Stimulated activated CD8-positive, alpha-beta memory T cell treated with anti-CD3 and anti-CD28 coated beads, Interleukin-7, amount 100 ng/mL, for 48 hours (primary cell): ENCODE data around the gene CDC42SE1.
A peak's percentile ranks its signal among the peaks of the same experiment; 100 is the strongest.

ENCODE experiments used
- DNase-seq, 2 donors: peaks; one replicate each; pipeline ENCODE4 v3.0.0-alpha.2; 2020; ENCODE audit warnings: low read depth in 1 of 2; ENCODE audit errors: extremely low read depth in 1 of 2

Gene CDC42SE1

DNA sequence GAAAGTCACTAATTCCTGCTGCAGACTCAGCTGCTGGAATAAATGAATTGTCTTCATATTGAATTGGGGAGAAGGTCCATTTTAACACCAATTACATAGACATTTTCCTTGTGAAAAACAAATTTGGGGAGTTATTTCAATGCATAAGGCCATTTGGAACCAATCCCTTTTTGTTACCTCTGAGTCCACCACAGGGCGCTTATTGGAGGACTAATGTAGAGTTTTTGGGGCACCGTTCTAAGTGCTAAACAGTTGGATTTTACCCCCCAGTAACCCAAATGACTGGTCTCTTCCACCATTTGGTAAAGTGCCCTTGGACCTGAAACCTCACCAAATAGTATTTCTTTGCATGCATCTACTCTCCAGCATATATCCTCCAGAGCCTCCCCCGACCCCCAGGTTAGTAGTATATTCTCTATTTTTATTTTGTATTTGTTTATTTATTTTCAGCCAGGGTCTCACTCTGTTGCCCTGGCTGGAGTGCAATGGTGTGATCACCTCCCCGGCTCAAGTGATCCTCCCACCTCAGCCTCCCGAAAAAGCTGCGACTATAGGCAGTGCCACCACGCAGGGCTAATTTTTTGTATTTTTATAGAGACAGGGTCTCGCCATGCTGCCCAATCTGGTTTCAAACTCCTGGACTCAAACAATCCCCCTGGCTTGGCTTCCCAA is 49.6 kb downstream of the CDC42SE1 start:
- DNase-seq = no peak

DNA sequence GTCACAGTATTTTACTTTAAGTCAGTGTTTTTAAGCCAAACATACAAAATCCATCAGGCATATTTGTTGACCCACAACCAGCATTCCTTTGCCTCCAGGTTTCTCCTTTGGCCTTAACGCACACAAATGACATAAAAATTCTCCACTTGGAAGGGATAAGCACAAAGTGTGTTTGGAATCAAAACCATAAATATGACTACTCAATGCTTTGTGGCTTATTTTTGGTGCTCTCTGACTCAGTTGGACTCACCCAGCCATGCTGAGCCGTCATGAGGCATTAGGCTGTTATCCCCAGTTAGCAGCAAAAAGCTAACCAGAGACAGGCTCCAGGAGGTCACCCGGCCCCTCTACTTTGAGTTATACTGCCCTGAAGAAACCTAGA is 50.2 kb downstream of the CDC42SE1 start:
- no peak for DNase-seq

DNA sequence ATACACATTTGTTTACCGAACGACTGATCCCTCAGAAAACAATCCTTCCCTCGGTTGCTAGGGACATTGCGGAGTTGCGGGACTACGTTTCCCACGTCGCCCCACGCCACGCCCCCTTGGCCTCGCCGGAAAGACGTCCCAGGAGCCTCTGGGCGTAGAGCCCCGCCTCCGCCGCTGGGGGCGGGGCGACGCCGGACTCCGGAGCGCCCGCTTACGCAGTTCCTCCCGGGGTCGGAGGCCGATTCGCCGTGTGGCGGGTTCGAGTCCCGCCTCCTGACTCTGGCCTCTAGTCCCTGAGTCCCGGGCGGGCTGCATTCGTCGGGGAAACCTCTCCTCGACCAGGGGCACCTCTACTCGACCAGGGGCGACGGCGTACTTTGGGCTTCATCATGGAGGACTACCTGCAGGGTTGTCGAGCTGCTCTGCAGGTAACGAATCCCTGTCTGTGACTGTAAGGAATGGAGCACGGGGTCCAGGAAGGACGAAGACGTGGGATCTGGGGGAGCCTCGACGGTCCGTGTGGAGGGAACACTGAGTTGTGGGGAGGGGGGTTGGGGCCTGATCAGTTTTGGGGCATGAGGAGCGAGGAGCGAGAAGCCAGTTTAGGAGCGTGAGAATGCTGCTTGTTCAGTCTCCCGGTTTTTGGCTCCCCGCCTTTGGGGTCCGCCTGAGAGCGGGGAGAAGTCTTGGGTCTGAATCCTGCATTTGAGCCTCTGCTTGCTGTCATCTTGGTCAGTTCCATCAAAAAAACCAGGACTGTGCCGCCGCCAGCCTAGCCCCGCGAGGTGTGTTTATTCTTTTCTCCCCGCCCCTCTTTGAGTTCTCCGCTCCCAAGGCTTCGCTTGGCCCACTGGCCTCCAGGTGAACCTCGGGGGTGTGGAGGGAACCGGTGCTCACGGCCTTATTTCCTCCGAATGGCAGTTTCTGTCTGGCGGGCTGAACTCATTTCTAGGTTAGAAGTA is 50.9 kb downstream of the CDC42SE1 start, which contains the start of gene PRUNE1:
PRUNE1 (plus strand) TSS at position 206 of the 962 bp plus-strand sequence; CDS start at position 390, 184 bp downstream.
- peak; percentile 92 to 93 for DNase-seq

DNA sequence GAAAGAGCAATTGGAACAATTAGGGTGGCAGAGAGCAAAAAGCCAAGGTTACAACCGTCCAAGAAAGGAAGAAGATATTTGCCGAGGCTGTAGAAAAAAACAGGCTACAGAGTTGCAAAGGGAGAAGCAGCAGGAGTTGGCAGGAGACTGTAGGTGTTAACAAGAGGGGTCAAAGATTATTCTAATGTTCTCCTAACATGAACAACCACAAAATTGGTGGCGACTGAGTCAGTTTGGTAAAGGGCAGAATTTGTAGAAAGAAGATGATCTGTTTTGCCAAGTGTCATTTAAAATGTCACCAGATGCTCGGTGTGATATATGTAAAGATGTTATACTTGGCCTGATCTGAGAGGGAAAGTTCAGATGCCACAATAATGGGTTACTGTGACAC is 51.6 kb downstream of the CDC42SE1 start:
- DNase-seq = no peak

DNA sequence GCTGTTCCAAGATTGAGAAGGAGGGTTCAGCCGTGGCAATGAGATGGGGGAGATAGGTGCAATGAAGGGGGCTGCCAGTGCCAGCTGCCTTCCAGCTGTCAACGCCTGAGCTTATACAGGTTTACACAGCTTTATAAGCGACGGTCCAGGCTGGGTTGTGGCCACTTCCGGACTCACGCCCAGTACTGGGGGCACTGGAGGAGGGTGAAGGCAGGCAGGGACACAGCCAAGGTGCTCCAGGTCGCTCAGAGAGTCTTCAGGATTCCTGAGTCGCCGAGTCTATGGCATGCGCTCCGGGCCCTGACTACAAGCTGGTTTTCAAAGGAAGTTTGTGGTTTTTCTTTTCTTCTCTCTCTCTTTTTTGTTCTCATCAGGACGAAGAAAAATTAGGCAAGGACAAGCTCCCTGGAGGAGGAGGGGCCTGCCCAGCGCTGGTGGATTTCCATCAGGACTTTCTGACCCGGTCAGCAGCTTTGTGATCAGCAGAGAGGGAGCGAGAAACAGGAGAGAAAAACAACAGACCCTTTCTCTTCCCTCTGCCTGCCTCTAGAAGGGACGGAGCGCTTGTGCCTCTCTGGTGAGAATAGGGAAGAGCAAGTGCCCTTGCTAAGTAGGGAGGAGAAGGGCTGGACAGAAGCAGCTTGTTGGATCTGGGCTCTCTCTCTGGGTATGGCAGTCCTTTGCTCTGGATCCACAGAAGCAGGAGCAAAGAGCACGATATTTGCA is 52.9 kb downstream of the CDC42SE1 start, which contains the start of gene MINDY1:
MINDY1 (minus strand) TSS at position 576 of the 726 bp plus-strand sequence. CDS start 4,285 bp downstream, outside the sequence.
- peak in 1 of 2 donors; percentile 26 for DNase-seq

DNA sequence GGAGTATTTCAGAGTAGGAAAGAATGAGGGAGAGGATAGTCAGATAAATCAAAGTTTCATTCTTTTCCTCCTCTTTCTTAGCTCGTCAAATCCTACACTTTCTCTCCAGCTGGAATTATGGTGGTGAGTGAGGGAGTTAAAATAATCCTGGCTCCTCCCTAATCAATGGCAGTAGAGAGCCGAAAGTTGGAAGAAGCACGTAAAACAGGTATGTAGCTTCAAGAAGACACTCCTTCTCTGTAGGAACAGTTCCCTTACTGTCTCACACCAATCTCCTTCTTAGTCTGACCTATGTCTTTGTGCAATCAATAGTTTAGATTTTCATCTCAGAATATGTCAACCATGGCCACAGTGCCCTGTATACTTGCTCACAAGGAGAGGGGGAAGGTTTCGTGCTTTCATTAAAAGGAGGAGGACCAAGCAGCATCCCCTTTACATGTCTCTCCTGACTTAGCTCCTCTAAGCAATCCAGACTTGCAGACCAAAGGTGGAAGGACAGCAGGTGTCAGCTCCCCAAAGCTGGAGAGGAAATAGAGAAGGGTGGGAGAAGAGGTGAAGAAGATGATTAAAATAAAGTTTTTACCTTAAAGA is 53.6 kb downstream of the CDC42SE1 start:
- DNase-seq = no peak

DNA sequence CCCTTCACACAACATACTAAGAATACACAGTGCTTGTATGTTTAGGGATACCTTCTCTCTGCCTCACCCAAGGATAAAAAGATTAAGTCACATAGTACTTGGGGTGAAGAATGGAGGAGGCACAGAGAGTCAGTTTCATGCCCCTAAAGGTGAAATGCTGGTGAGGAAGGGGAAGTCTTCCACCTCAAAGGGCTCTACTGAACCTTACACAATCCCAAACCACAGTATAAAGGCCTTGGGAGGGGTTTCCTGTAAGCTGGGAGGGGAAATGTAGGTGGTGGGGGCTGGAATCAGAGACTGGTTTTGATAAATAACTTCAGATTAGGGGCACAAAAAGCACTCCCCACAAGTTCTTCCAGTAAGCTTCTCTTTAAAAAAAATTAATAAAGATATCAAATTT is 56.2 kb downstream of the CDC42SE1 start:
- no peak for DNase-seq

DNA sequence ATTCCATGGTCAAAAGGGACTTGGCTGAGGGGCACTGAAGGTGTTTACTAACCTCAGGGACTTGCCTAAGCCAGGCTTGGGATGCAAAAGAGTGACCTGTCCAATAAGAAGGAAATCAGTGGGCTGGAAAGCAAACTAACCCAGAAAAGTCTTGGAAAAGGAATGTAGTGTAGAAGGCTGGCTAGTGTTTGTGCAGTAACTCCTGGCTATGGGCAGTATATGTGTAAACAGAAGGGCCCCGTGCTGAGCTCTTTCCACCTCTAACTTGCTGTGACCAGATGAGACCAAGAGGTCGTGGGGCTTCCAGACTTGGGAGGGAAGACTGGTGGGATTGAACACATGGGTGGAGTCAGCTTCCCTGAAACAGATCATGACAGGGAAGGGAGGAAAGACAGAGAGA is 56.8 kb downstream of the CDC42SE1 start:
- no peak for DNase-seq

DNA sequence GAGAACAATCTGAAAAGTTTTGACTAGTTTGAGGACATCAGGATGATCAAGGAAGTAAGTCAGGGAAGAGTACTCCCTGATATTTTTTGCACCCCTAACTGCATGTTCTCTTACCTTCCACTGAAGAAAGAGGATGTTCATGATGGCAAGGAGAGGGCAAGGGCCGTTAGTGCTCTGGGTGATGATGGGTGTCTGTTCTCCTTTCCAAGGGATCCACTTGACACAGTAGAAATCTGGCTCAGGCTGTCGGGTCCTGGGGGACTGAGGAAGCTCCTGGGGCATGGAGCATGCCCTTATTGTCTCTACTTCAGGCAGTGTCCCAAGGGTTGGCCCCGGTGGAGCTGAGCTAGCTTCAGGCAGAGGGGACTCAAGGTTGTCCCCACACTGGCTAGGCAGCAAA is 57.4 kb downstream of the CDC42SE1 start:
- no peak for DNase-seq

DNA sequence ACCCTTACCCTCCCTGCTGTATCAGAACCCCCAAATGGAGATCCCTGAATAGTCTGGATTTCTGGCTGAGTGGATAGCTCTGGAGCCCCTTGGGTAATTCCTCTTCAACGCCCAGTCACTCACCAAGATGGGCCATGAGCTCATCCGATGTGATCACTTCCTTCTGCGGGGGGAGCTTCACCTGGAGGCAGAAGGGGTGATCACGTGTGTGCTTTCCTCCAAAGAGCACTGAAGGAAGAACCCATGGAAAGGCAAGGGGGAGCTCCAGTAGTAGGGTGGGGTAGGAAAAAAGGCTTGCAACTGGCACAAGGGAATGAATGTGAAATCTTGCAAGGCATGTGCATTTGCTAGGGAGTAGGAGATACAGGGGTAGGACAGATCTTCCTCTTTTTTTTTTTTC is 57.8 kb downstream of the CDC42SE1 start:
- no peak for DNase-seq
